PC-3 (cell line): ENCODE measurements around the gene NCKIPSD. TPM values are rescaled to one million over a fixed set of nuclear protein-coding genes. Genes with fewer than 3 reads are reported as not detected.
A peak's percentile ranks its signal among the peaks of the same experiment; 100 is the strongest.

ENCODE experiments used
- ATAC-seq: fragments of 200-7000 bp; cut with Tn5 transposase; 2 replicates; pipeline ENCODE4 v1.9.1; 2020; ENCODE audit warnings: mild to moderate bottlenecking, moderate library complexity
- BruUV-seq: library from RNA; stranded (reverse); fragments of 400-500 nt; replicated peaks from 2 replicates; lab custom pipeline; 2021; lab: Mats Ljungman, UMichigan
- CTCF ChIA-PET: fragments of 300-600 bp; sonication (Branson Sonifier 250); formaldehyde crosslinking; loops from one replicate; lab custom pipeline; 2022; ENCODE audit warnings: antibody characterized with exemption; lab: Charles Lee
- POLR2A ChIA-PET: fragments of 300-600 bp; sonication (Branson Sonifier 250); formaldehyde crosslinking; loops from one replicate; lab custom pipeline; 2022; ENCODE audit warnings: antibody characterized with exemption; ENCODE audit not compliant: unreplicated experiment; lab: Charles Lee
- DNase-seq: peaks from one replicate; pipeline ENCODE4 v3.0.0-alpha.2; 2015
- H2AFZ ChIP-seq: fragments of 300-600 bp; sonication (generic); 2 replicates; pipeline ENCODE4 v1.6.0; 2016; ENCODE audit warnings: antibody characterized with exemption, low read length
- H3F3A ChIP-seq: fragments of 300-600 bp; sonication (generic); one replicate; pipeline ENCODE4 v1.6.0; 2017; ENCODE audit warnings: antibody characterized with exemption, low read length, control low read depth, mild to moderate bottlenecking; ENCODE audit not compliant: unreplicated experiment
- H3K27ac ChIP-seq: fragments of 300-600 bp; sonication (generic); 2 replicates; pipeline ENCODE4 v1.5.1; 2016; ENCODE audit warnings: mild to moderate bottlenecking, low read length
- H3K27me3 ChIP-seq: fragments of 300-600 bp; sonication (generic); 2 replicates; pipeline ENCODE4 v1.6.1; 2016; ENCODE audit warnings: low read length, mixed read lengths
- H3K36me3 ChIP-seq: fragments of 300-600 bp; sonication (generic); 2 replicates; pipeline ENCODE4 v1.6.1; 2016; ENCODE audit warnings: low read depth, mixed run types, low read length, mixed read lengths
- H3K4me1 ChIP-seq: fragments of 300-600 bp; sonication (generic); 2 replicates; pipeline ENCODE4 v1.5.1; 2016; ENCODE audit warnings: low read length; ENCODE audit not compliant: insufficient read depth
- H3K4me2 ChIP-seq: fragments of 300-600 bp; sonication (generic); 2 replicates; pipeline ENCODE4 v1.6.0; 2016; ENCODE audit warnings: low read length
- H3K4me3 ChIP-seq: fragments of 300-600 bp; sonication (generic); 2 replicates; pipeline ENCODE4 v1.5.1; 2016; ENCODE audit warnings: mild to moderate bottlenecking, low read length, mixed read lengths
- H3K79me2 ChIP-seq: fragments of 300-600 bp; sonication (generic); 2 replicates; pipeline ENCODE4 v1.6.1; 2017; ENCODE audit warnings: low read length, mixed read lengths
- H3K9ac ChIP-seq: fragments of 300-600 bp; sonication (generic); 2 replicates; pipeline ENCODE4 v1.6.0; 2016; ENCODE audit warnings: mild to moderate bottlenecking, low read length
- H3K9me2 ChIP-seq: fragments of 300-600 bp; sonication (generic); replicated peaks from 2 replicates; pipeline ENCODE4 v1.6.1; 2016; ENCODE audit warnings: mixed run types, low read length, mixed read lengths
- H3K9me3 ChIP-seq: fragments of 300-600 bp; sonication (generic); 2 replicates; pipeline ENCODE4 v1.6.1; 2016; ENCODE audit warnings: low read length, mixed read lengths
- H4K20me1 ChIP-seq: fragments of 300-600 bp; sonication (generic); 2 replicates; pipeline ENCODE4 v1.6.1; 2016; ENCODE audit warnings: low read length, mixed read lengths
- EZH2 ChIP-seq: fragments of 300-600 bp; sonication (generic); IDR thresholded peaks from one replicate; pipeline ENCODE4 v1.6.1; 2017; ENCODE audit warnings: antibody characterized with exemption, mild to moderate bottlenecking, low read length; ENCODE audit not compliant: unreplicated experiment
- EZH2phosphoT487 ChIP-seq: fragments of 300-600 bp; sonication (generic); IDR thresholded peaks from 2 replicates; pipeline ENCODE4 v1.6.1; 2018; ENCODE audit warnings: mild to moderate bottlenecking, antibody characterized with exemption, low read length, borderline replicate concordance
- intact Hi-C: fragments of 100-400 bp; cut with micrococcal nuclease; formaldehyde crosslinking; loops from 2 replicates; pipeline ENCODE4 v1.9.0; 2023
- total RNA-seq: library from RNA; depleted of rRNA; stranded (reverse); fragments of >200 nt; gene quantifications from 2 replicates; pipeline ENCODE4 v1.2.3, GENCODE V29; 2014
- TF ChIP-seq, protein P1 (sequence below): fragments of 300-600 bp; sonication (generic); conservative IDR thresholded peaks from 2 replicates; pipeline ENCODE4 v1.5.1; 2017; ENCODE audit warnings: antibody characterized with exemption, low read depth, mild to moderate bottlenecking, low read length

NCKIPSD gene
- total RNA-seq, 1 experiment from 2014 or later: 66.8 TPM

DNA sequence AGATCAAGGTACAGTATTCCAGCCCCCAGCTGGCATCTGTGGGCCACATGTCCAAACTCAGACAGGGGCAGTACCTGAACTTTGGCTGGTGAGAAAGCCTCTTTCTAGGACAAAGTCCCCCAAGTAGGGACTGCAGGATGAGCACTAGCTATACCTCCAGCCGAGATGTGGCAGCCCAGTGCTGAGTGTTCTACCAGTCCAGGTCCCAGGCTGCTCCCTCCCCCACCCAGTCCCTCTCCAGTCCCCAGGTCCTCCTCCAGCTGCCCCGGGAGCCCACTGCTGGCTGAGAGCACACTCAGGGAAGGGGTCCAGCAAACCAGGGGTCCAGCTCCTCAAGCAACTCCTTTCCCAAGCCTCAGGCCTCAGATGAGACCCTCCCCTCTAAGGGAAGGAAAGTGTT, 52.0 kb downstream of the NCKIPSD start:
- H3K9me3 ChIP-seq: no peaks in the 10 kb centered on the region
- H3K4me2 ChIP-seq: peak overlapping the region; percentile 99
- H3K27me3 ChIP-seq: no peaks in the 10 kb centered on the region
- no peak for DNase-seq
- peak overlapping the region; percentile 90 for H3K4me3 ChIP-seq
- no TSS peak for BruUV-seq
- peaks cover 26% of the 10 kb centered on the region for H3K4me1 ChIP-seq
- ChIA-PET POLR2A (no interaction called here), CTCF (no interaction called here)
- peaks cover 10% of the 10 kb centered on the region for H3K36me3 ChIP-seq
- no peak overlapping the region for H2AFZ ChIP-seq
- H3K27ac ChIP-seq: no peak overlapping the region
- no peak for TF ChIP-seq EZH2phosphoT487
- TF ChIP-seq, protein P1, sequence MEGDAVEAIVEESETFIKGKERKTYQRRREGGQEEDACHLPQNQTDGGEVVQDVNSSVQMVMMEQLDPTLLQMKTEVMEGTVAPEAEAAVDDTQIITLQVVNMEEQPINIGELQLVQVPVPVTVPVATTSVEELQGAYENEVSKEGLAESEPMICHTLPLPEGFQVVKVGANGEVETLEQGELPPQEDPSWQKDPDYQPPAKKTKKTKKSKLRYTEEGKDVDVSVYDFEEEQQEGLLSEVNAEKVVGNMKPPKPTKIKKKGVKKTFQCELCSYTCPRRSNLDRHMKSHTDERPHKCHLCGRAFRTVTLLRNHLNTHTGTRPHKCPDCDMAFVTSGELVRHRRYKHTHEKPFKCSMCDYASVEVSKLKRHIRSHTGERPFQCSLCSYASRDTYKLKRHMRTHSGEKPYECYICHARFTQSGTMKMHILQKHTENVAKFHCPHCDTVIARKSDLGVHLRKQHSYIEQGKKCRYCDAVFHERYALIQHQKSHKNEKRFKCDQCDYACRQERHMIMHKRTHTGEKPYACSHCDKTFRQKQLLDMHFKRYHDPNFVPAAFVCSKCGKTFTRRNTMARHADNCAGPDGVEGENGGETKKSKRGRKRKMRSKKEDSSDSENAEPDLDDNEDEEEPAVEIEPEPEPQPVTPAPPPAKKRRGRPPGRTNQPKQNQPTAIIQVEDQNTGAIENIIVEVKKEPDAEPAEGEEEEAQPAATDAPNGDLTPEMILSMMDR: no peak
- TF ChIP-seq EZH2: no peak
- no peak for ATAC-seq
- H3K9me2 ChIP-seq: no peaks in the 10 kb centered on the region
- H3K9ac ChIP-seq: no peak overlapping the region
- H3K79me2 ChIP-seq: peaks cover 22% of the 10 kb centered on the region
- H4K20me1 ChIP-seq: no peaks in the 10 kb centered on the region
- no peaks in the 10 kb centered on the region for H3F3A ChIP-seq
- intact Hi-C loops: loop anchor here (2.0 kb wide), 2 partner anchors 51 to 77 kb away; partner anchors contain the start of genes NCKIPSD and PFKFB4

DNA sequence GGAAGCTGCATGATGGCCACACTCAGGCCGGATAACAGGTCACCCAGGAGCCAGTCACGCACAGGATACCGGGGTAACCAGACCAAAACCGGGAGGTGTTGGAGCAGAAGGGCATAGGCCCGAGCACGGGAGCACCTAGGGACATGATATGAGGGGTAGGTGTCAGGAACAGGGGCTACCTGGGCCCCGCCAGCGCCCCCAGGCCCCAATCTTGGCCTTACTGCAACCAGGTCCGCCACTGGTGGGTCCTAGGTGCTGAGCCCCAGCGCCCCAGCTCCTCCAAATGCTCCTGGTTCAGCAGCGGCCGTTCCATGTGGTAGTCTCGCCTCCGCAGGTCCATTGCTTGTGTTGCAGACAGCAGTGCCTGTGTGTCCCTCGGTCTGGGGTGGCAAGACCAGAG, 52.5 kb downstream of the NCKIPSD start:
- H3K27me3 ChIP-seq: no peaks in the 10 kb centered on the region
- H3K9me3 ChIP-seq: no peaks in the 10 kb centered on the region
- no peak overlapping the region for H3K9ac ChIP-seq
- POLR2A ChIA-PET: no interaction called here
- no peaks in the 10 kb centered on the region for H3K9me2 ChIP-seq
- H3K27ac ChIP-seq: no peak overlapping the region
- CTCF ChIA-PET: no interaction called here
- ATAC-seq (no peak), DNase-seq (no peak)
- H3K79me2 ChIP-seq: peaks cover 22% of the 10 kb centered on the region
- peaks cover 26% of the 10 kb centered on the region for H3K4me1 ChIP-seq
- no peaks in the 10 kb centered on the region for H3F3A ChIP-seq
- no peak overlapping the region for H3K4me2 ChIP-seq
- no TSS peak for BruUV-seq
- no peak overlapping the region for H2AFZ ChIP-seq
- H3K4me3 ChIP-seq: no peak overlapping the region
- H4K20me1 ChIP-seq: no peaks in the 10 kb centered on the region
- TF ChIP-seq EZH2: no peak
- no peak for TF ChIP-seq EZH2phosphoT487
- TF ChIP-seq, protein P1: no peak
- peaks cover 10% of the 10 kb centered on the region for H3K36me3 ChIP-seq
- intact Hi-C loops: no loop called here

DNA sequence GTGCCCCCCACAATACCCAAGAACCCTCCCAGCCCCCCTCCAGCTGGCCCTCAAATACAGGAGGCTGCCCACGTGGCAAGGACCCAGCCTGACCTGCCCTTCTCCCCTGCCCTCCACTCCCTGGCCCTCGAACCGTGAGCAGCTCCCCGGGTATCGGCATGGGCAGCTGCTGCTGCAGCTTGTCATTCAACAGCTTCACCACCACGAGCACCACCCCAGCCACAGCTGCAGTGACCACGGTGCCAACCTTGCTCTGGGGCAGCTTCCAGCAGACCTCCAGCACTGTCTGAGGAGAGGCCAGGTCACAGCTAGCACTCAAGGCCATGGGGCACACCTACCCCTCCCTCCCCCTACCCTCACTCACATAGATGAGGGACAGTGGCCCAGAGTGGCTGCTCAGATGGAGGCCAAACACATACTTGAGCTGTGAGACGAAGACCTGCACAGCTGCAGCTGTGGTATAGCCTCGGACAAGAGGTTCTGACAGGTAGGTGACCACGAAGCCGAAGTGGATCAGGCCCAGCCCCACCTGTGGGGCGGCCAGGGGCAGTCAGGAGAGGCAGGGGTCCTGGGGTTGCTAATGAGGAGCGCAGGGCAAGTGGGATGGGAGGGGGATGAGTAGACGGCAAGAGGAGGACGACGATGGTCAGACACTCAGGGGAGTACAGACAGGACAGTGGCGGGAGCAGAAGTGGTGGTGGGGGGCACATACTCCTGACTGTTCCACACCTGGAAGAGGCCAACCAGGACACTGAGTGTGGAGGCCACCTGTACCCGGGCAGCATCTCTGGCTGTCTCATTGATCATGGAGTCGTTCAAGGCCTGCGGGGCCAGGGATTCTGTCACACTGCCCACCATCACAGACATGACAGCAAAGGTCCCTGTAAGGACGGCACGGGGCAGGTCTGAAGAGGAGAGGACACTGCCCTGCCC, 53.9 kb downstream of the NCKIPSD start:
- intact Hi-C loops: no loop called here
- H3K79me2 ChIP-seq: peaks cover 22% of the 10 kb centered on the region
- ChIA-PET POLR2A (no interaction called here), CTCF (no interaction called here)
- no peaks in the 10 kb centered on the region for H3K27me3 ChIP-seq
- no peak overlapping the region for H2AFZ ChIP-seq
- no peaks in the 10 kb centered on the region for H3F3A ChIP-seq
- H3K4me1 ChIP-seq: peaks cover 20% of the 10 kb centered on the region
- H3K9ac ChIP-seq: no peak overlapping the region
- no peak overlapping the region for H3K4me2 ChIP-seq
- no peaks in the 10 kb centered on the region for H4K20me1 ChIP-seq
- no peak overlapping the region for H3K4me3 ChIP-seq
- no peak for ATAC-seq
- TF ChIP-seq, protein P1: no peak
- TF ChIP-seq EZH2: no peak
- TF ChIP-seq EZH2phosphoT487: no peak
- no peak for DNase-seq
- peaks cover 20% of the 10 kb centered on the region for H3K36me3 ChIP-seq
- BruUV-seq: no TSS peak
- no peaks in the 10 kb centered on the region for H3K9me2 ChIP-seq
- H3K9me3 ChIP-seq: no peaks in the 10 kb centered on the region
- no peak overlapping the region for H3K27ac ChIP-seq
